ENCODE results near the gene PPIA.
"Not testable (repeated sequence)": the region's sequence is repeated elsewhere in the genome, so short reads cannot be mapped to it uniquely, and the experiment has no call there.

DNA sequence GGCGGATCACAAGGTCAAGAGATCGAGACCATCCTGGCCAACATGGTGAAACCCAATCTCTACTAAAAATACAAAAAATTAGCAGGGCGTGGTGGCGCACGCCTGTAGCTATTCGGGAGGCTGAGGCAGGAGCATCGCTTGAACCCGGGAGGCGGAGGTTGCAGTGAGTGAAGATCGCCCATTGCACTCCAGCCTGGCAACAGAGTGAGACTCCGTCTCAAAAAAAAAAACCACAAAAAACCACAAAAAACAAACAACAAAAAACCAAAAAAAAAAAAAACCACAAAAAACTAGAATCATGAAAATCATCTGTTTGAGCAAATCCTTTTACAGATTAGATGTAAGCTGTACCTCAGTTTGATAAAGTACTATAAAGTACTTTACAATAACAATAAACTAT, 49.9 kb downstream of the PPIA start:
- TF ChIP-seq, protein P1, sequence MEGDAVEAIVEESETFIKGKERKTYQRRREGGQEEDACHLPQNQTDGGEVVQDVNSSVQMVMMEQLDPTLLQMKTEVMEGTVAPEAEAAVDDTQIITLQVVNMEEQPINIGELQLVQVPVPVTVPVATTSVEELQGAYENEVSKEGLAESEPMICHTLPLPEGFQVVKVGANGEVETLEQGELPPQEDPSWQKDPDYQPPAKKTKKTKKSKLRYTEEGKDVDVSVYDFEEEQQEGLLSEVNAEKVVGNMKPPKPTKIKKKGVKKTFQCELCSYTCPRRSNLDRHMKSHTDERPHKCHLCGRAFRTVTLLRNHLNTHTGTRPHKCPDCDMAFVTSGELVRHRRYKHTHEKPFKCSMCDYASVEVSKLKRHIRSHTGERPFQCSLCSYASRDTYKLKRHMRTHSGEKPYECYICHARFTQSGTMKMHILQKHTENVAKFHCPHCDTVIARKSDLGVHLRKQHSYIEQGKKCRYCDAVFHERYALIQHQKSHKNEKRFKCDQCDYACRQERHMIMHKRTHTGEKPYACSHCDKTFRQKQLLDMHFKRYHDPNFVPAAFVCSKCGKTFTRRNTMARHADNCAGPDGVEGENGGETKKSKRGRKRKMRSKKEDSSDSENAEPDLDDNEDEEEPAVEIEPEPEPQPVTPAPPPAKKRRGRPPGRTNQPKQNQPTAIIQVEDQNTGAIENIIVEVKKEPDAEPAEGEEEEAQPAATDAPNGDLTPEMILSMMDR (conservative IDR thresholded peaks at IDR 0.05; ENCODE audit: low read depth, low read length): not testable (repeated sequence)
- not testable (repeated sequence) for TF ChIP-seq EZH2 (IDR thresholded peaks at IDR 0.05; ENCODE audit: borderline replicate concordance, low read depth, low read length, poor library complexity, severe bottlenecking)
